Measurements from ENCODE around the gene ZNF407.
"Not testable (repeated sequence)": the region's sequence is repeated elsewhere in the genome, so short reads cannot be mapped to it uniquely, and the experiment has no call there.

Gene ZNF407

GRCh38 chr18:75070625-75071483 lies 473.2 kb downstream of the ZNF407 start:
- H3K9ac ChIP-seq (ENCODE audit: low read depth, low read length): no peak overlapping the region
- no peaks in the 10 kb centered on the region for H3K36me3 ChIP-seq (ENCODE audit: insufficient read depth, low read length)

GRCh38 chr18:75071484-75071785 lies 473.8 kb downstream of the ZNF407 start:
- no peaks in the 10 kb centered on the region; the same call in 1 of the 2 replicates for H3K9me3 ChIP-seq (ENCODE audit: control insufficient read depth, insufficient read depth, low read length)
- no peaks in the 10 kb centered on the region for H3K4me1 ChIP-seq (ENCODE audit: insufficient read depth, low read length)
- H3K9ac ChIP-seq (ENCODE audit: low read depth, low read length): no peak overlapping the region
- H3K36me3 ChIP-seq (ENCODE audit: insufficient read depth, low read length): no peaks in the 10 kb centered on the region

More at GRCh38 chr18:75070625-75071483, 473.2 kb downstream of the ZNF407 start:
- no peaks in the 10 kb centered on the region for H3K9me3 ChIP-seq (ENCODE audit: control insufficient read depth, insufficient read depth, low read length)
- no peaks in the 10 kb centered on the region for H3K4me1 ChIP-seq (ENCODE audit: insufficient read depth, low read length)

DNA sequence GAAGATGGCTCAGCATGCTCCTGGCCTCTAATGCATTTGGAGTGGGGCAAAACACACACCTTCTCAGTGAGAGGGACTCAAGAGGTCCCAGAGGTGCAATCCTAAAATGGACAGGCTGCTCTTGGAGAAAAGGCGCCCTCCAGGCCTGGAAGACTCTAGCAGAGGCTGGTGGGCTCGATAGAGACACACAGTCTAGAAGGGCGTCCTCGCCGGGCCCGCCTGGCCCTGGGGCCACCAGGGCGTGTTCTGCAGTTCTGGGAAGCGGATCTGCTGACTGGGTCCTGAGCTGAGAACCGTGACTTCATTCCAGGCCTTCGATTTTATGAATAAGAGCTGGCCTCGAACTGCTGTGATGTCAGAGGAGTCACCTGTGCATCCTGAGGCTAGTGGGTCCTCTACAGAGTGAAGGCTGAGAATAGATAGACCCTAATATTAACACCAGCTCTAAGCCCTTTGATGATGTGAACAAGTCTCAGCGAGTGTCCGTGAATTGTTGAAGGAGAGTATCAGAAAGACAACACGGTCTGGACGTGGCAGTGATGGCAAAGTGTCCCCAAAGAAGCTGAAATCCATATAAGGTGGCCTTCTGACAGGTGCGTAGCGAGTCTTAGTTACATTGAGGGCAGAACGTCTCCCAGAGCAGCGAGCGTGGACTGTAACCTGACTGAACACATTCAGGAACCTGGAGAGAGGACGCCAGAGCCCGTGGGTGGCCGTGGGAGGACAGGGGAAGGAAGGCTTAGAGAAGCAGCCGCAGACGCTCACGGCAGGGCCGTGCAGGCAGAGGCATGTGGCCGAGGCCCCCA lies 474.4 kb downstream of the ZNF407 start:
- H3K9me3 ChIP-seq (ENCODE audit: control insufficient read depth, insufficient read depth, low read length): peaks cover 3% of the 10 kb centered on the region; the same call in 1 of the 2 replicates
- no peak overlapping the region for H3K9ac ChIP-seq (ENCODE audit: low read depth, low read length)
- no peaks in the 10 kb centered on the region for H3K4me1 ChIP-seq (ENCODE audit: insufficient read depth, low read length)
- H3K36me3 ChIP-seq (ENCODE audit: insufficient read depth, low read length): no peaks in the 10 kb centered on the region

GRCh38 chr18:75072672-75073371 lies 475.2 kb downstream of the ZNF407 start:
- no peaks in the 10 kb centered on the region for H3K36me3 ChIP-seq (ENCODE audit: insufficient read depth, low read length)
- peaks cover 6% of the 10 kb centered on the region; the same call in 1 of the 2 replicates for H3K9me3 ChIP-seq (ENCODE audit: control insufficient read depth, insufficient read depth, low read length)
- H3K4me1 ChIP-seq (ENCODE audit: insufficient read depth, low read length): no peaks in the 10 kb centered on the region
- H3K9ac ChIP-seq (ENCODE audit: low read depth, low read length): no peak overlapping the region

GRCh38 chr18:75073654-75074053 lies 476.0 kb downstream of the ZNF407 start:
- no peaks in the 10 kb centered on the region for H3K36me3 ChIP-seq (ENCODE audit: insufficient read depth, low read length)
- H3K4me1 ChIP-seq (ENCODE audit: insufficient read depth, low read length): no peaks in the 10 kb centered on the region
- H3K9ac ChIP-seq (ENCODE audit: low read depth, low read length): no peak overlapping the region
- H3K9me3 ChIP-seq (ENCODE audit: control insufficient read depth, insufficient read depth, low read length): peaks cover 6% of the 10 kb centered on the region; the same call in 1 of the 2 replicates

DNA sequence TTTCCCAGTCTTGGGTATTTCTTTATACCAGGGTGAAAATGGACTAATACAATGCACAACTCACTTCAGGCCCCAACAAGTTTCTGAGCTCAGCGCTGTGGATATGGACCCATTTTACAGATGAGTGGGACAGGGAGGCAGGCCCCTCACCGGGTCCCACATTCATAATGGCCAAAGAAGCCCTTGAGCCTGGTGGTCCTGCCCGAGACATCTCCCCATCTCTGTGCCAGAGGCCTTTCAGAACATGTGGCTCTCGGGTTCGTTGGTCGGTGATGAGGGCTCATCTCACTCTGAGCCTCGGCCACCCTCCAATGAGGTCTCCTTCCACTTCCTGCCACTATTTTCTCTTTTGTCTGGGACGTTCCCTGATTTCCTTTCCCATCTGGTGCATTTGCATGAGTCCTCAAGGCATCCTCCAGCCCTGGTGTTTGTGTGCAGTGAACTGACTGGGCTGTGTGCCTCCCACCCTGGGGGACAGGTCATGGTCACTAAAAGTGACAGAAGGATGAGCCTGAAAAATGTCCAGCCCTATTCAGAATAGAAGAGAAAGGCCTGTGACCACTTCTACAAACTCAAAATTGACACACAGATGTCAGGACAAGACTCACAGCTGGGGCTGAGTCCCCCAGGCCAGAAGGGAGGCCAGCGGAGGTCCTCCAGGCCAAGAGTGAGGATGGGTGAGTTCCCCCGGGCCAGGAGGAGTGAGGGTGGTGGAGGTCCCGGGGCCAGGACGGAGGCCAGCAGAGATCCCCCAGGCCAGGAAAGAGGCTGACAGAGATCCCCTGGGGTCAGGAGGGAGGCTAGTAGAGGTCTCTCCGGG lies 476.7 kb downstream of the ZNF407 start:
- H3K9me3 ChIP-seq (ENCODE audit: control insufficient read depth, insufficient read depth, low read length): peaks cover 6% of the 10 kb centered on the region; the same call in 1 of the 2 replicates
- H3K36me3 ChIP-seq (ENCODE audit: insufficient read depth, low read length): no peaks in the 10 kb centered on the region
- no peaks in the 10 kb centered on the region for H3K4me1 ChIP-seq (ENCODE audit: insufficient read depth, low read length)
- no peak overlapping the region for H3K9ac ChIP-seq (ENCODE audit: low read depth, low read length)

GRCh38 chr18:75075016-75075305 lies 477.3 kb downstream of the ZNF407 start:
- H3K9me3 ChIP-seq (ENCODE audit: control insufficient read depth, insufficient read depth, low read length): peaks cover 6% of the 10 kb centered on the region; the same call in 1 of the 2 replicates
- no peak overlapping the region for H3K9ac ChIP-seq (ENCODE audit: low read depth, low read length)
- H3K4me1 ChIP-seq (ENCODE audit: insufficient read depth, low read length): no peaks in the 10 kb centered on the region
- H3K36me3 ChIP-seq (ENCODE audit: insufficient read depth, low read length): no peaks in the 10 kb centered on the region

GRCh38 chr18:75075429-75075841 lies 477.8 kb downstream of the ZNF407 start:
- no peaks in the 10 kb centered on the region for H3K4me1 ChIP-seq (ENCODE audit: insufficient read depth, low read length)

DNA sequence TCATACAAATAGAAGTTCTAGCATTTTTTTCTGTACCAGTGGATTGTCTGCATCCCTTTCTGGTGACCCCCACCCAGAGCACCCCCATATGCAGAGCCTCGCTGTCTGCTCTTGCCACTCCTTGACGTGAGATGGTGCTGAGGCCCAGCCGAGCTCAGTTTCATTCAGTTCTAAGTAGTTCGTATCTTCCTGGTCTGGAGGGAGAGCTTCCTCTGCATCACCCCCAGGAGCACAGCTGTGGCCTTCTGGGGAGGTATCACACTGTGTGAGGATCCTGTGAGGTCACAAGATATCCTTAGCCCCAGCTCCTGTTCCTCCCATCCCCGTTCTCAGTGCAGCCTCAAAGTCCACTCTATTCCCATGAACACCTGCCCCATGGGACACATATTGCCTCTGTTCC lies 478.6 kb downstream of the ZNF407 start:
- peaks cover 6% of the 10 kb centered on the region; the same call in 1 of the 2 replicates for H3K9me3 ChIP-seq (ENCODE audit: control insufficient read depth, insufficient read depth, low read length)
- no peak overlapping the region for H3K9ac ChIP-seq (ENCODE audit: low read depth, low read length)
- H3K4me1 ChIP-seq (ENCODE audit: insufficient read depth, low read length): no peaks in the 10 kb centered on the region
- H3K36me3 ChIP-seq (ENCODE audit: insufficient read depth, low read length): no peaks in the 10 kb centered on the region

More at GRCh38 chr18:75075429-75075841, 477.8 kb downstream of the ZNF407 start:
- Histone ChIP-seq H3K9ac (ENCODE audit: low read depth, low read length) (no peak overlapping the region), H3K9me3 (ENCODE audit: control insufficient read depth, insufficient read depth, low read length) (peaks cover 6% of the 10 kb centered on the region; the same call in 1 of the 2 replicates), H3K36me3 (ENCODE audit: insufficient read depth, low read length) (no peaks in the 10 kb centered on the region)

- Histone ChIP-seq H3K9ac (ENCODE audit: low read depth, low read length) (no peak overlapping the region), H3K36me3 (ENCODE audit: insufficient read depth, low read length) (no peaks in the 10 kb centered on the region), H3K9me3 (ENCODE audit: control insufficient read depth, insufficient read depth, low read length) (peaks cover 6% of the 10 kb centered on the region; the same call in 1 of the 2 replicates), H3K4me1 (ENCODE audit: insufficient read depth, low read length) (no peaks in the 10 kb centered on the region)
Observed at GRCh38 chr18:75081486-75081885, 483.8 kb downstream of the ZNF407 start.

GRCh38 chr18:75083131-75083530 lies 485.5 kb downstream of the ZNF407 start:
- Histone ChIP-seq H3K9ac (ENCODE audit: low read depth, low read length) (no peak overlapping the region), H3K9me3 (ENCODE audit: control insufficient read depth, insufficient read depth, low read length) (no peaks in the 10 kb centered on the region), H3K36me3 (ENCODE audit: insufficient read depth, low read length) (no peaks in the 10 kb centered on the region), H3K4me1 (ENCODE audit: insufficient read depth, low read length) (no peaks in the 10 kb centered on the region)

- Histone ChIP-seq H3K9ac (ENCODE audit: low read depth, low read length) (no peak overlapping the region), H3K9me3 (ENCODE audit: control insufficient read depth, insufficient read depth, low read length) (no peaks in the 10 kb centered on the region), H3K36me3 (ENCODE audit: insufficient read depth, low read length) (no peaks in the 10 kb centered on the region), H3K4me1 (ENCODE audit: insufficient read depth, low read length) (no peaks in the 10 kb centered on the region)
Observed at GRCh38 chr18:75083761-75084160, 486.1 kb downstream of the ZNF407 start.

GRCh38 chr18:75085676-75086075 lies 488.0 kb downstream of the ZNF407 start:
- H3K9me3 ChIP-seq (ENCODE audit: control insufficient read depth, insufficient read depth, low read length); H3K36me3 ChIP-seq (ENCODE audit: insufficient read depth, low read length); H3K4me1 ChIP-seq (ENCODE audit: insufficient read depth, low read length); H3K9ac ChIP-seq (ENCODE audit: low read depth, low read length): not testable (repeated sequence)
